K562 (cell line): ENCODE data around the gene TMBIM4.

Experiments
- ATF7 ChIP-seq: fragments of 450-650 bp; IDR thresholded peaks from 2 replicates; pipeline ENCODE4 v1.7.1; 2014; ENCODE audit warnings: mild to moderate bottlenecking, moderate library complexity
- BACH1 ChIP-seq: fragments of 200-800 bp; sonication (Bioruptor generic); IDR thresholded peaks from 2 replicates; pipeline ENCODE4 v1.6.1; 2016; ENCODE audit warnings: missing genetic modification characterization, missing compliant biosample characterization
- FOXK2 ChIP-seq, 2 experiments: fragments of 450-650 bp; IDR thresholded peaks in 1 of 2; conservative IDR thresholded peaks in 1 of 2; 2 replicates each; pipeline ENCODE4 v1.6.1; 2016; ENCODE audit warnings: low read depth in 2 of 2, mild to moderate bottlenecking in 1 of 2
- HDAC1 ChIP-seq, 2 experiments: fragments of 450-650 bp; IDR thresholded peaks; 2 replicates each; pipeline ENCODE4 v1.6.1; 2016 to 2017; ENCODE audit warnings: inconsistent platforms in 1 of 2, mild to moderate bottlenecking in 1 of 2, moderate library complexity in 1 of 2
- POLR2AphosphoS5 ChIP-seq: IDR thresholded peaks from 2 replicates; pipeline ENCODE4 v1.6.1; 2011; ENCODE audit warnings: mild to moderate bottlenecking, low read depth, low read length, moderate library complexity; ENCODE audit not compliant: control insufficient read depth, insufficient read depth
- SMAD1 ChIP-seq: fragments of 150-350 bp; IDR thresholded peaks from 2 replicates; pipeline ENCODE4 v1.6.1; 2014; ENCODE audit warnings: low read length, low read depth; ENCODE audit not compliant: partially characterized antibody
- SMC3 ChIP-seq: conservative IDR thresholded peaks from 2 replicates; pipeline ENCODE4 v1.6.1; 2011; ENCODE audit warnings: low read depth, low read length, improper control_type of control experiment; ENCODE audit not compliant: insufficient read depth
- TAF1 ChIP-seq: IDR thresholded peaks from 2 replicates; pipeline ENCODE4 v1.6.1; 2011; ENCODE audit warnings: mild to moderate bottlenecking, low read length, moderate library complexity; ENCODE audit not compliant: insufficient read depth, control insufficient read depth, severe bottlenecking; ENCODE audit errors: extremely low read depth
- YY1 ChIP-seq, 3 experiments: IDR thresholded peaks; 2 replicates each; pipeline ENCODE4 v1.6.1; 2011; ENCODE audit warnings: low read length in 2 of 3, mild to moderate bottlenecking in 2 of 3, moderate library complexity in 2 of 3, borderline replicate concordance in 1 of 3, control low read depth in 1 of 3, low read depth in 1 of 3; ENCODE audit not compliant: insufficient read depth in 3 of 3, insufficient replicate concordance in 2 of 3, control insufficient read depth in 1 of 3, insufficient read length in 1 of 3; ENCODE audit errors: extremely low read depth in 1 of 3
- ZBTB17 ChIP-seq: fragments of 450-650 bp; formaldehyde crosslinking; IDR thresholded peaks from 2 replicates; pipeline ENCODE4 v1.4.0; 2020; ENCODE audit warnings: mild to moderate bottlenecking
- ZNF263 ChIP-seq: sonication (generic); formaldehyde crosslinking; IDR thresholded peaks from 2 replicates; pipeline ENCODE4 v1.8.0; 2022; ENCODE audit warnings: mild to moderate bottlenecking, missing genetic modification reagents, borderline replicate concordance
- TF ChIP-seq, protein P1 (sequence below): sonication (generic); formaldehyde crosslinking; IDR thresholded peaks from 2 replicates; pipeline ENCODE4 v1.8.1; 2022; ENCODE audit warnings: missing genetic modification reagents
- TF ChIP-seq, protein P2 (sequence below): IDR thresholded peaks from 2 replicates; pipeline ENCODE4 v1.6.1; 2012; ENCODE audit warnings: low read depth, low read length, improper control_type of control experiment, borderline replicate concordance
- TF ChIP-seq, protein P3 (sequence below): fragments of 200-600 bp; sonication (generic); IDR thresholded peaks from one replicate; pipeline ENCODE4 v1.6.1; 2012; ENCODE audit warnings: mild to moderate bottlenecking, low read depth, low read length, inconsistent platforms

DNA sequence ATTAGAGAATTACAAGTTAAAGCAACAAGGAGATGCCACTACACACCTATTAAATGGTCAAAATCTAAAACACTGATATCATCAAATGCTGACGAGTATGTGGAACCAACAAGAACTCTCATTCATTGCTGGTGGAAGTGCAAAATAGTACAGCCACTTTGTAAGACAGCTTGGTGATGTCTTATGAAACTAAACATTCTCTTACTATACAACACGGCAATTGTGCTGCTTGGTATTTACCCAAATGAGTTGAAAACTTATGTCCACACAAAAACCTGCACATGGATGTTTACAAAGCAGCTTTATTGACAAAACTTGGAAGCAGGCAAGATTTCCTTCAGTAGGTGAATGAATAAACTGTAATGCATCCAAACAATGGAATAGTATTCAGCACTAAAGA, 3.2 kb downstream of the TMBIM4 start:
- TF ChIP-seq HDAC1 (IDR thresholded peaks at IDR 0.05): no peak
- no peak for TF ChIP-seq SMC3
- TF ChIP-seq TAF1: no peak
- TF ChIP-seq ATF7: no peak
- TF ChIP-seq SMAD1: no peak
- TF ChIP-seq ZBTB17: no peak
- TF ChIP-seq ZNF263 (CRISPR knock-in tag): no peak
- TF ChIP-seq, protein P1, sequence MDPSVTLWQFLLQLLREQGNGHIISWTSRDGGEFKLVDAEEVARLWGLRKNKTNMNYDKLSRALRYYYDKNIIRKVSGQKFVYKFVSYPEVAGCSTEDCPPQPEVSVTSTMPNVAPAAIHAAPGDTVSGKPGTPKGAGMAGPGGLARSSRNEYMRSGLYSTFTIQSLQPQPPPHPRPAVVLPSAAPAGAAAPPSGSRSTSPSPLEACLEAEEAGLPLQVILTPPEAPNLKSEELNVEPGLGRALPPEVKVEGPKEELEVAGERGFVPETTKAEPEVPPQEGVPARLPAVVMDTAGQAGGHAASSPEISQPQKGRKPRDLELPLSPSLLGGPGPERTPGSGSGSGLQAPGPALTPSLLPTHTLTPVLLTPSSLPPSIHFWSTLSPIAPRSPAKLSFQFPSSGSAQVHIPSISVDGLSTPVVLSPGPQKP (CRISPR knock-in tag): no peak
- TF ChIP-seq BACH1: no peak
- TF ChIP-seq FOXK2 (conservative IDR thresholded peaks at IDR 0.05 in 1 of 2, IDR thresholded peaks at IDR 0.05 in 1 of 2; ENCODE audit: low read depth in 2 of 2): no peak
- TF ChIP-seq, protein P2, sequence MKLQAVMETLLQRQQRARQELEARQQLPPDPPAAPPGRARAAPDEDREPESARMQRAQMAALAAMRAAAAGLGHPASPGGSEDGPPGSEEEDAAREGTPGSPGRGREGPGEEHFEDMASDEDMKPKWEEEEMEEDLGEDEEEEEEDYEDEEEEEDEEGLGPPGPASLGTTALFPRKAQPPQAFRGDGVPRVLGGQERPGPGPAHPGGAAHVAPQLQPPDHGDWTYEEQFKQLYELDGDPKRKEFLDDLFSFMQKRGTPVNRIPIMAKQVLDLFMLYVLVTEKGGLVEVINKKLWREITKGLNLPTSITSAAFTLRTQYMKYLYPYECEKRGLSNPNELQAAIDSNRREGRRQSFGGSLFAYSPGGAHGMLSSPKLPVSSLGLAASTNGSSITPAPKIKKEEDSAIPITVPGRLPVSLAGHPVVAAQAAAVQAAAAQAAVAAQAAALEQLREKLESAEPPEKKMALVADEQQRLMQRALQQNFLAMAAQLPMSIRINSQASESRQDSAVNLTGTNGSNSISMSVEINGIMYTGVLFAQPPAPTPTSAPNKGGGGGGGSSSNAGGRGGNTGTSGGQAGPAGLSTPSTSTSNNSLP: no peak
- no peak for TF ChIP-seq YY1 (IDR thresholded peaks at IDR 0.05; ENCODE audit: borderline replicate concordance in 1 of 3, control insufficient read depth in 1 of 3, extremely low read depth in 1 of 3, insufficient read depth in 3 of 3, insufficient read length in 1 of 3, insufficient replicate concordance in 2 of 3, low read depth in 1 of 3, low read length in 2 of 3)
- no peak for TF ChIP-seq POLR2AphosphoS5
- TF ChIP-seq, protein P3, sequence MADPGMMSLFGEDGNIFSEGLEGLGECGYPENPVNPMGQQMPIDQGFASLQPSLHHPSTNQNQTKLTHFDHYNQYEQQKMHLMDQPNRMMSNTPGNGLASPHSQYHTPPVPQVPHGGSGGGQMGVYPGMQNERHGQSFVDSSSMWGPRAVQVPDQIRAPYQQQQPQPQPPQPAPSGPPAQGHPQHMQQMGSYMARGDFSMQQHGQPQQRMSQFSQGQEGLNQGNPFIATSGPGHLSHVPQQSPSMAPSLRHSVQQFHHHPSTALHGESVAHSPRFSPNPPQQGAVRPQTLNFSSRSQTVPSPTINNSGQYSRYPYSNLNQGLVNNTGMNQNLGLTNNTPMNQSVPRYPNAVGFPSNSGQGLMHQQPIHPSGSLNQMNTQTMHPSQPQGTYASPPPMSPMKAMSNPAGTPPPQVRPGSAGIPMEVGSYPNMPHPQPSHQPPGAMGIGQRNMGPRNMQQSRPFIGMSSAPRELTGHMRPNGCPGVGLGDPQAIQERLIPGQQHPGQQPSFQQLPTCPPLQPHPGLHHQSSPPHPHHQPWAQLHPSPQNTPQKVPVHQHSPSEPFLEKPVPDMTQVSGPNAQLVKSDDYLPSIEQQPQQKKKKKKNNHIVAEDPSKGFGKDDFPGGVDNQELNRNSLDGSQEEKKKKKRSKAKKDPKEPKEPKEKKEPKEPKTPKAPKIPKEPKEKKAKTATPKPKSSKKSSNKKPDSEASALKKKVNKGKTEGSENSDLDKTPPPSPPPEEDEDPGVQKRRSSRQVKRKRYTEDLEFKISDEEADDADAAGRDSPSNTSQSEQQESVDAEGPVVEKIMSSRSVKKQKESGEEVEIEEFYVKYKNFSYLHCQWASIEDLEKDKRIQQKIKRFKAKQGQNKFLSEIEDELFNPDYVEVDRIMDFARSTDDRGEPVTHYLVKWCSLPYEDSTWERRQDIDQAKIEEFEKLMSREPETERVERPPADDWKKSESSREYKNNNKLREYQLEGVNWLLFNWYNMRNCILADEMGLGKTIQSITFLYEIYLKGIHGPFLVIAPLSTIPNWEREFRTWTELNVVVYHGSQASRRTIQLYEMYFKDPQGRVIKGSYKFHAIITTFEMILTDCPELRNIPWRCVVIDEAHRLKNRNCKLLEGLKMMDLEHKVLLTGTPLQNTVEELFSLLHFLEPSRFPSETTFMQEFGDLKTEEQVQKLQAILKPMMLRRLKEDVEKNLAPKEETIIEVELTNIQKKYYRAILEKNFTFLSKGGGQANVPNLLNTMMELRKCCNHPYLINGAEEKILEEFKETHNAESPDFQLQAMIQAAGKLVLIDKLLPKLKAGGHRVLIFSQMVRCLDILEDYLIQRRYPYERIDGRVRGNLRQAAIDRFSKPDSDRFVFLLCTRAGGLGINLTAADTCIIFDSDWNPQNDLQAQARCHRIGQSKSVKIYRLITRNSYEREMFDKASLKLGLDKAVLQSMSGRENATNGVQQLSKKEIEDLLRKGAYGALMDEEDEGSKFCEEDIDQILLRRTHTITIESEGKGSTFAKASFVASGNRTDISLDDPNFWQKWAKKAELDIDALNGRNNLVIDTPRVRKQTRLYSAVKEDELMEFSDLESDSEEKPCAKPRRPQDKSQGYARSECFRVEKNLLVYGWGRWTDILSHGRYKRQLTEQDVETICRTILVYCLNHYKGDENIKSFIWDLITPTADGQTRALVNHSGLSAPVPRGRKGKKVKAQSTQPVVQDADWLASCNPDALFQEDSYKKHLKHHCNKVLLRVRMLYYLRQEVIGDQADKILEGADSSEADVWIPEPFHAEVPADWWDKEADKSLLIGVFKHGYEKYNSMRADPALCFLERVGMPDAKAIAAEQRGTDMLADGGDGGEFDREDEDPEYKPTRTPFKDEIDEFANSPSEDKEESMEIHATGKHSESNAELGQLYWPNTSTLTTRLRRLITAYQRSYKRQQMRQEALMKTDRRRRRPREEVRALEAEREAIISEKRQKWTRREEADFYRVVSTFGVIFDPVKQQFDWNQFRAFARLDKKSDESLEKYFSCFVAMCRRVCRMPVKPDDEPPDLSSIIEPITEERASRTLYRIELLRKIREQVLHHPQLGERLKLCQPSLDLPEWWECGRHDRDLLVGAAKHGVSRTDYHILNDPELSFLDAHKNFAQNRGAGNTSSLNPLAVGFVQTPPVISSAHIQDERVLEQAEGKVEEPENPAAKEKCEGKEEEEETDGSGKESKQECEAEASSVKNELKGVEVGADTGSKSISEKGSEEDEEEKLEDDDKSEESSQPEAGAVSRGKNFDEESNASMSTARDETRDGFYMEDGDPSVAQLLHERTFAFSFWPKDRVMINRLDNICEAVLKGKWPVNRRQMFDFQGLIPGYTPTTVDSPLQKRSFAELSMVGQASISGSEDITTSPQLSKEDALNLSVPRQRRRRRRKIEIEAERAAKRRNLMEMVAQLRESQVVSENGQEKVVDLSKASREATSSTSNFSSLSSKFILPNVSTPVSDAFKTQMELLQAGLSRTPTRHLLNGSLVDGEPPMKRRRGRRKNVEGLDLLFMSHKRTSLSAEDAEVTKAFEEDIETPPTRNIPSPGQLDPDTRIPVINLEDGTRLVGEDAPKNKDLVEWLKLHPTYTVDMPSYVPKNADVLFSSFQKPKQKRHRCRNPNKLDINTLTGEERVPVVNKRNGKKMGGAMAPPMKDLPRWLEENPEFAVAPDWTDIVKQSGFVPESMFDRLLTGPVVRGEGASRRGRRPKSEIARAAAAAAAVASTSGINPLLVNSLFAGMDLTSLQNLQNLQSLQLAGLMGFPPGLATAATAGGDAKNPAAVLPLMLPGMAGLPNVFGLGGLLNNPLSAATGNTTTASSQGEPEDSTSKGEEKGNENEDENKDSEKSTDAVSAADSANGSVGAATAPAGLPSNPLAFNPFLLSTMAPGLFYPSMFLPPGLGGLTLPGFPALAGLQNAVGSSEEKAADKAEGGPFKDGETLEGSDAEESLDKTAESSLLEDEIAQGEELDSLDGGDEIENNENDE: no peak
